Ovary (tissue), 9 donors: Measurements from ENCODE around the gene FKBP4. TPM values are rescaled to one million over a fixed set of nuclear protein-coding genes. Genes with fewer than 3 reads are reported as not detected.

Experiments
- DNase-seq, 5 donors: peaks; one replicate each; pipeline ENCODE4 v3.0.0-alpha.2; 2019 to 2020
- H3K27ac ChIP-seq, 2 donors: fragments of 200-600 bp; one replicate each; pipeline versions ENCODE4 v1.5.1 to v1.8.0; 2019 to 2022
- H3K27me3 ChIP-seq: fragments of 200-600 bp; one replicate; pipeline ENCODE4 v1.8.0; 2022
- H3K36me3 ChIP-seq: fragments of 200-600 bp; sonication (generic); one replicate; pipeline ENCODE4 v1.5.1; 2019
- H3K4me1 ChIP-seq: one replicate; pipeline ENCODE4 v1.8.1; 2013; ENCODE audit warnings: mild to moderate bottlenecking, moderate library complexity; ENCODE audit not compliant: insufficient read depth
- H3K4me3 ChIP-seq: fragments of 200-600 bp; sonication (generic); one replicate; pipeline ENCODE4 v1.5.1; 2017
- H3K9me3 ChIP-seq, 2 donors: fragments of 200-600 bp in 1 of 2; sonication (generic) in 1 of 2; one replicate each; pipeline versions ENCODE4 v1.5.1 to v1.8.1; 2013 to 2019; ENCODE audit warnings: mild to moderate bottlenecking in 1 of 2, moderate library complexity in 1 of 2
- CTCF ChIP-seq, 3 donors: fragments of 450-650 bp in 2 of 3; fragments of 200-600 bp in 1 of 3; IDR thresholded peaks; one replicate each; pipeline versions ENCODE4 v1.5.1 to v1.8.0; 2016 to 2022; ENCODE audit warnings: antibody characterized with exemption in 3 of 3, mild to moderate bottlenecking in 1 of 3
- EP300 ChIP-seq: sonication (generic); formaldehyde crosslinking; IDR thresholded peaks from one replicate; pipeline ENCODE4 v1.6.1; 2017; ENCODE audit warnings: antibody characterized with exemption
- POLR2A ChIP-seq: fragments of 450-650 bp; IDR thresholded peaks from one replicate; pipeline ENCODE4 v1.6.1; 2017; ENCODE audit warnings: antibody characterized with exemption, mild to moderate bottlenecking, moderate library complexity
- WGBS, 3 donors: extraction: QIAGEN DNeasy Blood & Tissue Kit in 1 of 3; methylation state at CpG; one replicate each; pipeline versions ENCODE4 v1.1.5 to v1.1.7; 2013 to 2017; 5-methylcytosine and 5-hydroxymethylcytosine counted together
- intact Hi-C, 4 donors: fragments of 100-400 bp; cut with DNase I; formaldehyde crosslinking; loops; one replicate each; pipeline versions ENCODE4 v1.11.0 to v1.15.1; 2022 to 2023
- polyA plus RNA-seq, 2 donors: library from polyadenylated mRNA; stranded (reverse); fragments of 200-250 nt in 1 of 2; fragments of 350-450 nt in 1 of 2; fragmentation: Illumina TruSeq in 1 of 2; extraction: RNeasy Lipid Tissue Mini Kit (QIAGEN cat#74804) in 1 of 2; gene quantifications; one replicate each; pipeline ENCODE4 v1.2.3, GENCODE V29; 2013 to 2014
- total RNA-seq, 7 donors: library from RNA; depleted of rRNA in 2 of 7; stranded (reverse); fragments of >200 nt in 2 of 7; fragmentation: NEBNext Ultra II Directional in 3 of 7; extraction: Animal tissue kit (Norgen Biotek cat#: 25700) in 3 of 7; gene quantifications; one replicate each; pipeline versions ENCODE4 v1.1.0 to v1.2.4, GENCODE V29; 2016 to 2023
- donor health status: DM: no; HTN: no; CAD: no; lungs with moderate emphysema.
- donor health status: DM: no; HTN: no; CAD: no.
- donor health status: Bipolar disorder and iron deficiency.
- donor health status: DM: yes; HTN: yes; CAD: no.
- donor health status: DM: no; HTN: no; CAD: no.
- donor health status: DM: yes; HTN: yes; CAD: no.

The FKBP4 gene
- total and polyA plus RNA-seq, 9 donors = 25.1 to 109 (median 57.5) TPM

DNA sequence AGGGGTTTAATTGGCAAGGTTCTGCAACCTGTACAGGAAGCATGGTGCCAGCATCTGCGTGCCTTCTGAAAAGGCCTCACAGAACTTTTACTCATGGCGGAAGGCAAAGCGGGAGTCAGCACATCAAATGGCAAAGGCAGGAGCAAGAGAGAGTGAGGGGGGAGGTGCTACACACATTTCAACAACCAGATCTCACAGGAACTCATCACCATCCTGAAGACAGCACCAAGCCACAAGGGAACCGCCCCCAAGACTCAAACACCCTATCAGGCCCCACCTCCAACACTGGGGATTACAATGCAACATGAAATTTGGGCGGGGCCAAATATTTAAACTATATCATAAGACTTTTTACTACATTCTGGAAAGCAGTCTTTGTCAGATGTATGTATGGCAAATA, 38.0 kb upstream of the FKBP4 start:
- no peaks in the 10 kb centered on the region for H3K36me3 ChIP-seq
- H3K27me3 ChIP-seq = no peaks in the 10 kb centered on the region
- H3K4me3 ChIP-seq = no peak overlapping the region
- H3K4me1 ChIP-seq = peaks cover 5% of the 10 kb centered on the region
- TF ChIP-seq POLR2A (no peak), EP300 (no peak), CTCF (IDR thresholded peaks at IDR 0.05) (no peak)
- H3K27ac ChIP-seq = no peak overlapping the region
- WGBS, 3 donors = 84% methylated on average over 5 of the region's 5 CpGs
- intact Hi-C loops = no loop called here
- H3K9me3 ChIP-seq = no peaks in the 10 kb centered on the region
- DNase-seq = no peak

GRCh38 chr12:2759733-2760132, 35.0 kb upstream of the FKBP4 start:
- intact Hi-C loops = no loop called here
- no peak overlapping the region for H3K4me3 ChIP-seq
- no peaks in the 10 kb centered on the region for H3K4me1 ChIP-seq
- no peak for TF ChIP-seq CTCF (IDR thresholded peaks at IDR 0.05)
- no peak for TF ChIP-seq POLR2A
- no peak for TF ChIP-seq EP300
- no peaks in the 10 kb centered on the region for H3K9me3 ChIP-seq
- H3K27ac ChIP-seq = no peak overlapping the region
- H3K27me3 ChIP-seq = no peaks in the 10 kb centered on the region
- 74 to 81% (median 77%) methylated on average over 4 of the region's 4 CpGs for WGBS, 3 donors
- no peaks in the 10 kb centered on the region for H3K36me3 ChIP-seq
- no peak for DNase-seq

GRCh38 chr12:2764398-2764797, 30.4 kb upstream of the FKBP4 start:
- no peak overlapping the region for H3K4me3 ChIP-seq
- no peaks in the 10 kb centered on the region for H3K27me3 ChIP-seq
- no peaks in the 10 kb centered on the region for H3K9me3 ChIP-seq
- H3K4me1 ChIP-seq = no peaks in the 10 kb centered on the region
- no peaks in the 10 kb centered on the region for H3K36me3 ChIP-seq
- no peak for DNase-seq
- intact Hi-C loops = no loop called here
- no peak overlapping the region for H3K27ac ChIP-seq
- no peak for TF ChIP-seq EP300
- TF ChIP-seq POLR2A = no peak
- no peak for TF ChIP-seq CTCF (IDR thresholded peaks at IDR 0.05)

GRCh38 chr12:2765052-2765451, 29.7 kb upstream of the FKBP4 start:
- Histone ChIP-seq H3K4me1 (no peaks in the 10 kb centered on the region), H3K36me3 (no peaks in the 10 kb centered on the region), H3K9me3 (no peaks in the 10 kb centered on the region), H3K4me3 (no peak overlapping the region), H3K27me3 (no peaks in the 10 kb centered on the region), H3K27ac (no peak overlapping the region)
- WGBS, 3 donors = 89 to 97% (median 93%) methylated on average over 4 of the region's 4 CpGs
- intact Hi-C loops = no loop called here
- no peak for DNase-seq
- no peak for TF ChIP-seq CTCF (IDR thresholded peaks at IDR 0.05)
- TF ChIP-seq EP300 = no peak
- TF ChIP-seq POLR2A = no peak

DNA sequence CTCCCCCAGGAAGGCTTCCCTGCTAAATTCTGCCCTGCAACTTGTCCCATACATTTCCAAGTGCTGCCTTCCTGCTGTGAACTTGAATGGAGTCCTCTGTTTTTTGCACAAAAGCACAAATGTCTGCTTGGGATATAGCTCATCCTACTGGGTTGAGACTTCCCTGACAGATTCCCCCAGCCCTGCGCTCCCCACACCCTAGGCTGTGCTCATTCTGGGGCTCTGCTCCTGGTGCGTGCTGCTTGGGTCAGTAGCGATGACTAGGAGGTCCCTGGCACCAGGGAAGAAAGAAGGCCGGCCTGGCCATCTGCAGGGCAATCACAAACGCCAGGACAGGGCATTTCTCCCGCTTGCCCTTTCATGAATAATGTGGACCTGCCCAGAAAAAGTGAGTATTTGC, 29.2 kb upstream of the FKBP4 start:
- no peaks in the 10 kb centered on the region for H3K4me1 ChIP-seq
- H3K36me3 ChIP-seq = no peaks in the 10 kb centered on the region

More for the DNA sequence above, 29.2 kb upstream of the FKBP4 start:
- H3K27me3 ChIP-seq = no peaks in the 10 kb centered on the region
- whole genome bisulfite sequencing, 3 donors = 86 to 95% (median 87%) methylated on average over 6 of the region's 6 CpGs
- TF ChIP-seq POLR2A (no peak), CTCF (IDR thresholded peaks at IDR 0.05) (no peak), EP300 (no peak)
- no peak overlapping the region for H3K27ac ChIP-seq
- intact Hi-C loops = no loop called here
- no peaks in the 10 kb centered on the region for H3K9me3 ChIP-seq
- no peak for DNase-seq
- H3K4me3 ChIP-seq = no peak overlapping the region
